GM12892 (cell line): ENCODE measurements around the gene PPP2R2B.

Source experiments
- POLR2AphosphoS5 ChIP-seq: IDR thresholded peaks from 2 replicates; pipeline ENCODE4 v1.6.1; 2011; ENCODE audit warnings: low read depth, low read length, control low read depth
- TAF1 ChIP-seq: IDR thresholded peaks from 2 replicates; pipeline ENCODE4 v1.6.1; 2011; ENCODE audit warnings: low read depth, mild to moderate bottlenecking, control low read depth, low read length, borderline replicate concordance

- TF ChIP-seq TAF1 (no peak), POLR2AphosphoS5 (no peak)
These were observed 233.2 kb downstream of the PPP2R2B start for GRCh38 chr5:146645342-146645741.
